ENCODE measurements around the gene OSBPL8.
"Not testable (repeated sequence)": the region's sequence is repeated elsewhere in the genome, so short reads cannot be mapped to it uniquely, and the experiment has no call there.

Gene OSBPL8

DNA sequence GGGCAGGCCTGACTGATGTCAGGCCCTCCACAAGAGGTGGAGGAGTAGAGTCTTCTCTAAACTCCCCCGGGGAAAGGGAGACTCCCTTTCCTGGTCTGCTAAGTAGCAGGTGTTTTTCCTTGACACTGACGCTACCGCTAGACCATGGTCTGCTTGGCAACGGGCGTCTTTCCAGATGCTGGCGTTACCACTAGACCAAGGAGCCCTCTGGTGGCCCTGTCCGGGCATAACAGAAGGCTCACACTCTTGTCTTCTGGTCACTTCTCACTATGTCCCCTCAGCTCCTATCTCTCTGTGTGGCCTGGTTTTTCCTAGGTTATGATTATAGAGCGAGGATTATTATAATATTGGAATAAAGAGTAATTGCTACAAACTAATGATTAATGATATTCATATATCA, 86.7 kb downstream of the OSBPL8 start:
- H3K9me3 Mint-ChIP-seq, H3K27ac Mint-ChIP-seq, H3K36me3 Mint-ChIP-seq, H3K27me3 Mint-ChIP-seq, H3K4me3 Mint-ChIP-seq: not testable (repeated sequence)
- H3K4me1 Mint-ChIP-seq, result peaks cover 31% of the 10 kb centered on the region

DNA sequence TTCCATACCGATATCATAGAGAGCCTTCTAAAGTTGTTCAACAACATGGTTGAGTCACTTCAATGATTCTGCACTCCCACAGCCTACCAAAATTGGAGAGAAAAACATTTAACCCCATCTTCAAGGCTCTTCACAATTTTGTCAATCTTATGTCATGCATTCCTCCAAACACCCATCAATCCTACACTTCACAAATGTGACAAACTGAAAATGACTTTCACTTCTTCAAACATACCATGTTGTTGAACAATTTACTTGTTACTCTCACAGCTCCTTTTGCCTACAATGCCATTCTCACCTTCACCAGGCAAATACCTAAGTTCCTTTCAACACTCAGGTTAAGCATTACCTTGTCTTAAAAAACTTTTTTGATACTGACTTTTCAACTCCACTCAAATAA, 88.0 kb downstream of the OSBPL8 start:
- no peak overlapping the region for H3K4me3 Mint-ChIP-seq
- no peaks in the 10 kb centered on the region for H3K27me3 Mint-ChIP-seq
- H3K27ac Mint-ChIP-seq, result no peak overlapping the region
- H3K36me3 Mint-ChIP-seq, result peaks cover 4% of the 10 kb centered on the region
- H3K4me1 Mint-ChIP-seq, result peaks cover 21% of the 10 kb centered on the region
- no peaks in the 10 kb centered on the region for H3K9me3 Mint-ChIP-seq

DNA sequence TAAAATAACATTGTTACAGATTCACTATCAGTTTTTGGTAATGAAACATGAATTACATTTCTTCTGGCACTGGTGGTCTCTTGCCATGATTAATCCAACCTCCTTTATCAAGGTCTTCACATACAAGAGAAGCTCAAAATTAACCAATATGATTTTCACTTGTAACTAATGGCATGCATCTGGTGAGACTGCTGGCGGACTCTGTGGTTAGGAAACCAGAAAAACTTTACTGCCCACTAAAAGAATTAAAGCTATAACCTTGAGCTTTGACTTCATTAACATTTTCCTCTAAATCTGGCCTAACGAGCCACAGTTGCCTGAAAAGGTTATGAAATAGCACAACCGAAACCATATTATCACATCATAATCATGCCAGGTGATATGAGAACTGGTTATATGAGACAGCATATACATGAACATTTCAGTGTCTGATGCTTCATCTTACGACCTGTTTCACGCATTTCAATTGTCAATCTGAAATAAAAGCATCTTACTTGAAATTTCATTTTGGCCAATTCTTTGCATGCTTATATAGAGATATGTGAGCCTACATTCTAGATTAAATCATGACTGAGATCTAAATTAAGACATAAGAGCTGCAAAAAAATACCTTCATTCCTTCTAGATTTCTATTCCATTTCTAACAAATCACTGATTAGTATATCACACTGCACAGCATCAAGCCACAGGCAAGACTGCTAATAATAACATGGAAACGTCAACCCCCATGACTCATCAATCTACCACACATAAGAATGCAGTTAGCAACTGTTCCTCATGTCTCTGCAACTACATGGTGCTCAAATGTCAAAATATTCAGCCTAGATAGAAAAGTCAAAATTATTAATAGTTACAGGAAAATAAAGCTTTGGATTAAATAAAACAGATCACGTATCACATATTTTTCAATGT, 89.3 kb downstream of the OSBPL8 start:
- H3K36me3 Mint-ChIP-seq, result peaks cover 2% of the 10 kb centered on the region
- H3K4me1 Mint-ChIP-seq, result peaks cover 11% of the 10 kb centered on the region
- H3K27ac Mint-ChIP-seq, result no peak overlapping the region
- H3K27me3 Mint-ChIP-seq, result no peaks in the 10 kb centered on the region
- no peak overlapping the region for H3K4me3 Mint-ChIP-seq
- H3K9me3 Mint-ChIP-seq, result no peaks in the 10 kb centered on the region

DNA sequence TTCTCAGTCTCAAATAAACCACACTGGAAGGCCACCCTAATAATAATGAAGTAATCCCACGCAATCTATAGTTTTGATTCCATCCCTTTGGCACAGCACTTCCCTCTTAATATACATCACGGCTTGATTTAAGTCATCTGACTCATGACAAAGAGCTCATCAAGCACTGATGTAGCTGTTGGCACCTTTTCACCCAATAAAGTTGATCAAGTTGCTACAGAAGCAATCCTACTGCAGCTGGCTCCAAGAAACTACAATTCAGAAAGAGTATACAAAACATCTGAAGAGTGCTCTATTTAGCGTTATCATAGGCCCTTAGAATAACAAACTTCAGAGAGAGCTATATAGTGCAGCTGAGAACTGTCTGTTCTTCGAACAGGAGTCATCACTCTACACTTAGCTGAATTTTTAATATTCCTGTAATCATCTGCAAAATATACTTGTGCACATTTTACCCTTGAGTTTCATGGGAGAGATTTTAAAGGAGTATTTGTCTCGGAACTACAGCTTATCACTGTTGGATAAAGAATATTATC, 94.9 kb downstream of the OSBPL8 start:
- no peaks in the 10 kb centered on the region for H3K27me3 Mint-ChIP-seq
- H3K4me1 Mint-ChIP-seq, result peaks cover 45% of the 10 kb centered on the region
- H3K27ac Mint-ChIP-seq, result no peak overlapping the region
- H3K36me3 Mint-ChIP-seq, result peaks cover 2% of the 10 kb centered on the region
- no peak overlapping the region for H3K4me3 Mint-ChIP-seq
- H3K9me3 Mint-ChIP-seq, result no peaks in the 10 kb centered on the region

DNA sequence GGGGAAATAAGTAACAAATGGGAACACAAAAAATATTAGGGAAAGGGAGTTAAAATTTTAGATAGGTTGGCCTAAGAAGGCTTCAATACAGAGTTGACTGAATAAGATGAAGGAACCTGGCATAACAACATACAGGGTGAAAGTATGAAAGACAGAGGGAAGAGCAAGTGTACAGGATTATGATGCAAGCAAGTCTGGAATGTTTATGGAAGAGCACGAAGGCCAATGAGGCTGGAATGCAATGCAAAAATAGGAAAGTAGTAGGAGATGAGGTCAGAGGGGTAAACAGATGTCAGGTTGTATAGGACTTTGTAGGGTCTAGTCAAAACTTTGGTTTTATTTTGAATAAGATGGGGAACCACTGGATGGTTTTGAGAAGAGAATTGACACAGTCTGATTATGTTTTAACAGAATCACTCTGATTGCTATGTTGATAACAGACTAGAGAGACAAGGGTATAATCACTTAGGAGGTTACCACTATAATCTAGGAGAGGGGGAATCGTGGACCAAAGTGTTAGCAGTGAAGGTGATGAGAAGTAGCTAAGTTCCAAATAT, 96.8 kb downstream of the OSBPL8 start:
- H3K36me3 Mint-ChIP-seq, result peaks cover 3% of the 10 kb centered on the region
- no peaks in the 10 kb centered on the region for H3K9me3 Mint-ChIP-seq
- no peak overlapping the region for H3K4me3 Mint-ChIP-seq
- peaks cover 54% of the 10 kb centered on the region for H3K4me1 Mint-ChIP-seq
- no peaks in the 10 kb centered on the region for H3K27me3 Mint-ChIP-seq
- peak overlapping the region; percentile 36 for H3K27ac Mint-ChIP-seq

DNA sequence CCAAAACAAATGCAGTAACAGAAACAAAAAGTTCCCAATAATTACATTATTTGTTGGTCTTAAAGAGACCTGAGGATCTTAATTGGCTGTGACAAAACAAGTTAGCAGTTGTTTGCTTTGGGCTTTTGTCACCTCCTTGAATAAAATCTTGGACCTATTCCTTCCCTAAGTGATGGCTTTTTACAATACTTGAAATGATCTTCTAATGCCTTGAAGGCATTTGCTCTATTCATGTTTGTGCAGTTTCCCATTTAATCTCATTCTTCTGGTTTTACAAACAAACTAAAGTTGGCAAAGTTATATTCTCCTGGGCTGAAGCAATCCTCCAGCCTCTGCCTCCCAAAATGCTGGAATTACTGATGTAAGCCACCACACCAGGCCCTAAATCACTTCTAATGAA, 98.8 kb downstream of the OSBPL8 start:
- H3K36me3 Mint-ChIP-seq, result peaks cover 2% of the 10 kb centered on the region
- H3K4me3 Mint-ChIP-seq, result no peak overlapping the region
- no peaks in the 10 kb centered on the region for H3K27me3 Mint-ChIP-seq
- no peak overlapping the region for H3K27ac Mint-ChIP-seq
- H3K9me3 Mint-ChIP-seq, result no peaks in the 10 kb centered on the region
- peaks cover 64% of the 10 kb centered on the region for H3K4me1 Mint-ChIP-seq

DNA sequence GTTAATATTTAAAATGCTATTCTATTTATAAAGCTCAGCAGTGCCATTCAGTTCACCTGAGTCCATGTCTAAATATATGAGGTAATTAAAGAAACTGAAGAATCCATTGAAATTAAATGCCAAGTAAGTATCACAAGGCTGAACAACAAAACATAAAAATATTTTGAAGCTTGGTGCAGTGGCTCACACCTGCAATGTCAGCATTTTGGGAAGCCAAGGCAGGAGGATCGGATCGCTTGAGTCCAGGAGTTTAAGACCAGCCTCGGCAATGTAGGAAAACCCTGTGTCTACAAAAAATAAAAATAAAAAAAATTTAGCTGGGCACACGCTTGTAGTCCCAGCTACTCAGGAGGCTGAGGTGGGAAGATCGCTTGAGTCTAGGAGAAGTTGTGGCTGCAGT, 101.8 kb downstream of the OSBPL8 start:
- peaks cover 57% of the 10 kb centered on the region for H3K4me1 Mint-ChIP-seq
- no peak overlapping the region for H3K27ac Mint-ChIP-seq
- no peaks in the 10 kb centered on the region for H3K9me3 Mint-ChIP-seq
- H3K27me3 Mint-ChIP-seq, result no peaks in the 10 kb centered on the region
- no peak overlapping the region for H3K4me3 Mint-ChIP-seq
- H3K36me3 Mint-ChIP-seq, result peaks cover 2% of the 10 kb centered on the region

DNA sequence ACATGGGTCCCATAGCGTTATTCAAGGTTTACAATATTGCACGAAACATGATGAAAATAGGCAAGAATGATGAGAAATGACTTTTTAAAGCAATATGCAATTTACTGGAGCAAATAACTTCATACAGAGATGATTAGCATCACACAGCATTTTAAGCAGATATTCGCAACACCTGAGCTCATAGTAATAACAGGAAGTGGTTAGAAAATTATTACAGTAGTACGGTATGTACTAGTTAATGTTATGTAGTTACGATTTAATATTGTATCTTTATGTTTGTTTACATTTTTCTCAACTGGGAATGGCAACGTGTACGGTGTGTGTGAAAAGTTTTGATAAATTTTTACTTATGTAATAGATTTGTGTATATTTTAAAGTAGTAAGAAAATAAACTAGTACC, 102.6 kb downstream of the OSBPL8 start:
- H3K4me1 Mint-ChIP-seq, result peaks cover 55% of the 10 kb centered on the region
- no peaks in the 10 kb centered on the region for H3K9me3 Mint-ChIP-seq
- H3K27ac Mint-ChIP-seq, result peak overlapping the region; percentile 8
- H3K36me3 Mint-ChIP-seq, result peaks cover 8% of the 10 kb centered on the region
- no peaks in the 10 kb centered on the region for H3K27me3 Mint-ChIP-seq
- H3K4me3 Mint-ChIP-seq, result no peak overlapping the region

DNA sequence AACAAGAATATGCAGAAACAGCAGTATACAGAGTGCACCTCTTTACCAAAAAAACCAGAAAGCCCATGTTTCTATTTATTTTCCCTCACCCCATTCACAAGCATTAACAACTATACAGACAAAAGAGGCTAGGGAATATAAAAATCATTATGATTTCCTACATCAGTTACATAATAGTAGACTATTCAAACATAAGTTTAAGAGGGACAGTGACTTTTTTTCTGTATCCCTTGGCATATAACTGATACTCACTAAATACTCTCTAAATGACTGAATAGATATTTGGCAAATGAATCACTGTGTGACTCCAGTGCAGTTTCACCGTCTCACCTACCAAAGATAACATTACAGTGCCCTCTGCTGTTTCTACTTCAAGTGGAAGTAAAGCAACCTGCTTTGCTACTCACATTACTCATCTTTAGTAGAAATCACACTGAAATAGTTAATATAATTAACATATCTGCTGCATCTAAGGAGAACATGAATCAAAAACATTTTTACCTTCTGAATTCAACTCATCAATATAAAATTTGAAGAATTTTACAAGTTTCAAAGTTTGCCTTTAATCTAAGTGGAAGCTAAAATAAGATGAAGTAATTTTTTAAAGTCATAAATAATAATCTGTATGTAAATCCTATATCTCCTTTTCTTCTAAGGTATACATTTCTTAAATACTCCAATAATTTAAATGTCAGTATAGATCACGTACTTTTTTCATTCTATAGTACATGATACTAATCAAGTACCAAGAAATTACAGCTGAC, 103.8 kb downstream of the OSBPL8 start:
- no peak overlapping the region for H3K27ac Mint-ChIP-seq

DNA sequence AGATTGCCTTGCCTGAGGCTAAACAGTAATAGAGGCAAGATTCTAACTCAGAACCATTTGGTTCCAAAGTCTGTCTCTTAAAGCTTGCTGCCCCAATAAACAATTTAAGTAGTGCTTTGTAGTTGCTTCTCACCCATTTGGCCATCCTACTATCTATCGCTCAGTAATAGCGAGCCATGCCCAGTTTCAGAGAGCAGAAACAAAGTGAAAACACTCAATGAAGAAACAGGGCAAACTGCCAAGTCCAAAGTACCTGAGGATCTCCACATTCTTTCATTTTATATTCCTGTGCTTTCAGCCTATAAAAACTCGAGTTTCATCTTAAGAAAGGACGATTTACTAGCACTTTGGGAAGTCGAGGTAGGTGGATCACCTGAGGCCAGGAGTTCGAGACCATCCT, 108.0 kb downstream of the OSBPL8 start:
- no peak overlapping the region for H3K4me3 Mint-ChIP-seq
- no peaks in the 10 kb centered on the region for H3K27me3 Mint-ChIP-seq
- no peak overlapping the region for H3K27ac Mint-ChIP-seq
- peaks cover 26% of the 10 kb centered on the region for H3K36me3 Mint-ChIP-seq
- H3K9me3 Mint-ChIP-seq, result no peaks in the 10 kb centered on the region
- H3K4me1 Mint-ChIP-seq, result peaks cover 41% of the 10 kb centered on the region

More for the DNA sequence above, 103.8 kb downstream of the OSBPL8 start:
- H3K9me3 Mint-ChIP-seq, result no peaks in the 10 kb centered on the region
- H3K27me3 Mint-ChIP-seq, result no peaks in the 10 kb centered on the region
- H3K36me3 Mint-ChIP-seq, result peaks cover 13% of the 10 kb centered on the region
- H3K4me3 Mint-ChIP-seq, result peak overlapping the region; percentile 3
- peaks cover 46% of the 10 kb centered on the region for H3K4me1 Mint-ChIP-seq

DNA sequence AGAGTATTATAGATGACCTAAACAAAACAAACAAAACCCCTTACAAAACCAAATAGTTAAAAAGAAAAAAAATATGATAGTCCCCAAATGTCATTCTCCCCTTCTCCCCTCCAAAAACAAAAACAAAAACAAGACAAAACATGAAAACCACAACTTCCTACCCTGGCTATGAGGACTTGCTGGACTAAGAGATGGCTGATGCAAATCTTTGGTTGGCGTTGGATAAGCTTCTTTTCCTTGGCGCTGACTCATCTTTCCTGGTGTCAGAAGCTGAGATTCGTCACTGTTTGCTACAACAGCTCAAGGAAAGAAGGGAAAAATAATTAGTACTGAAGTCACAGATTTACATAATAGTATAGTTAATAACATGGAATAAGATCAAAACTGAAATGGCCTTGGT, 108.9 kb downstream of the OSBPL8 start:
- no peak overlapping the region for H3K27ac Mint-ChIP-seq
- peaks cover 43% of the 10 kb centered on the region for H3K4me1 Mint-ChIP-seq
- no peaks in the 10 kb centered on the region for H3K9me3 Mint-ChIP-seq
- peaks cover 26% of the 10 kb centered on the region for H3K36me3 Mint-ChIP-seq
- H3K27me3 Mint-ChIP-seq, result no peaks in the 10 kb centered on the region
- H3K4me3 Mint-ChIP-seq, result no peak overlapping the region

DNA sequence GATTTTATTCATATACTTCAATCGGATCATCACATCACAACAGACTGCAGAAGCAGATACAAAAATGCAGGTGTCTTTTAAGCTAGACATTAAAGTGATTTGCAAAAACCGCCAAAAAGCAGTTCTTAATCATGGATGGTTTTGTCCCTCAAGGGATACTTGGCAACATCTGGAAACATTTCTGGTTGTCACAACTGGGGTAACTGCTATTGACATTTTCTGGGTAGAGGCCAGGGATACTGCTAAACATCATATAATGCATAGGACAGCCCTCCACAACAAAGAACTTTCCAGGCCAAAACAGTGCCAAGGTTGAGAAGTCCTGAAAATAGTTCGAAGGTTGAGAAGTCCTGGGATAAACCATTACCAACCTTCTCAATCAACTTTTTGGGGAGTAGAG, 109.6 kb downstream of the OSBPL8 start:
- H3K4me3 Mint-ChIP-seq, result no peak overlapping the region
- peaks cover 26% of the 10 kb centered on the region for H3K36me3 Mint-ChIP-seq
- H3K27me3 Mint-ChIP-seq, result no peaks in the 10 kb centered on the region
- peak overlapping the region; percentile 23 for H3K27ac Mint-ChIP-seq
- H3K9me3 Mint-ChIP-seq, result no peaks in the 10 kb centered on the region
- H3K4me1 Mint-ChIP-seq, result peaks cover 44% of the 10 kb centered on the region

DNA sequence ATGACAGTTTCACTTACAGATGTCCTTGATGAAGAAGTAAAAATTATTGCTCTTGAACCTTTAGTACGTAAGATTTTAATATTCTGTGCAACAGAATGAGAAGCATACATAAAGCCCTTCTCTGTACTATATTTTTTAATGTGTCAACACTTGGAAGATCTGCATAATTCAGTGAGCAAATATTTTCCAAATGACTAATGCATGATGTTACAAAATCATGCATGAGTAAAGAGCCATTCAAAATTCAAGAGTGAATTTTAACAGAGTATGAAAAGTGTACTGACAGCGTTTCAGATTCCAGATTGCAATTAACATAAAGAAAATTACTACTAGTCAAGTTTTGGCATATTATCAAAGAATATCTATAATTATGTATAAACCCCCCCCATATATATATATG, 110.0 kb downstream of the OSBPL8 start:
- peaks cover 26% of the 10 kb centered on the region for H3K36me3 Mint-ChIP-seq
- H3K27ac Mint-ChIP-seq, result peak overlapping the region; percentile 23
- H3K27me3 Mint-ChIP-seq, result no peaks in the 10 kb centered on the region
- H3K4me1 Mint-ChIP-seq, result peaks cover 47% of the 10 kb centered on the region
- H3K9me3 Mint-ChIP-seq, result no peaks in the 10 kb centered on the region
- H3K4me3 Mint-ChIP-seq, result no peak overlapping the region

DNA sequence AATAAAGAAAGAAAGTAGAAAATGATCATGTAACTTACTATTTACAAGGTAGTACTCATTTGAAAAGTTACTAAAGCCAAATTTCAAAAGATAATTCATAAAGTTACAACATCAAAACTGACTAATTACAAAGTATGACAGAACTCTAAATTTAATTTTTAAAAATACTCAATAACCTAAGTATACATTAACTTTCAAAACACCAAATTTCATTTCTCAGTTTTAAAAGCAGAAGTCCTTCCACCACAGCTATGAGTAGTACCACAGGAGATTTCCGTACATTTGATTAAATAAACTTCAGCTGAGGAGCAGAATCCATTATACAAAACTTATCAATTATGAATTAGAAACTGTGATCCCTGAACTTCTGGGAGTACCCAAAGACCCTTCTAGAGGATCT, 110.6 kb downstream of the OSBPL8 start:
- peaks cover 26% of the 10 kb centered on the region for H3K36me3 Mint-ChIP-seq
- no peaks in the 10 kb centered on the region for H3K9me3 Mint-ChIP-seq
- H3K4me1 Mint-ChIP-seq, result peaks cover 52% of the 10 kb centered on the region
- no peak overlapping the region for H3K4me3 Mint-ChIP-seq
- H3K27ac Mint-ChIP-seq, result peak overlapping the region; percentile 12
- no peaks in the 10 kb centered on the region for H3K27me3 Mint-ChIP-seq

DNA sequence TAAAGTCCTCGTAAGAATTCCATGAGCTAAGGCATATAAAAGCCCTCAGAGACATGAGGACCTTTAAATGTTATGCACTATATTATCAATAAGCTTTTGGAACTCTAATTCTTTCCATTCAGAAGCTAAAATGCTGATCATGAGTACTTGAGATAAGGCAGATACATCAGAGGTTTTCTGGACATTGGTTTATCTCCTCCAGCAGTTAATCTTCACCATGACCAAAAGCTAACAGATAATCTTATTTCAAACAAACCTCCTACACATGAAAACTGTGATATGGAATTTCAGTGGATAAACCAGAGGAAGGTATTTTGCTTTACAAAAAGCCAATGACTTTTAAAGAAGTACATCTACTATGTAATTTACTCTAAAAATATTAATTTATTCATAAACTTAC, 113.5 kb downstream of the OSBPL8 start:
- Mint-ChIP-seq H3K4me1 (peaks cover 62% of the 10 kb centered on the region), H3K9me3 (no peaks in the 10 kb centered on the region), H3K27ac (no peak overlapping the region), H3K27me3 (no peaks in the 10 kb centered on the region), H3K4me3 (no peak overlapping the region), H3K36me3 (peaks cover 16% of the 10 kb centered on the region)

DNA sequence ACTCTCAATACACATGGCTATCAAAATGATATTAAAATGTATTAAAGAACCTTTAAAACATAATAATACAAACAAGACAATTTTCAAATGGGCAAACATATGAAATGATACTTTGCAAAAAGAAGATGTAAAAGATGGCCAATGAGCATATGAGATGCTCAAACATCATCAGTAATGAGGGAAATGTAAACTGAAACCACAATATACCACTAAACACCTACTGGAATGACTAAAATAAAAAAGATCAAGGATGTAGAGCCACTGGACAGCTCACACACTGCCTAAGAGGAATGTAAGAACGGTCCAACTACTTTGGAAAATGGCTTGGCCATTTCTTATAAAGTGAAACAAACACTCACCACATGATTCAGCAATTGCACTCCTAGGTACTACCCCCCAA, 114.1 kb downstream of the OSBPL8 start:
- Mint-ChIP-seq H3K27me3 (no peaks in the 10 kb centered on the region), H3K36me3 (peaks cover 18% of the 10 kb centered on the region), H3K27ac (no peak overlapping the region), H3K9me3 (no peaks in the 10 kb centered on the region), H3K4me1 (peaks cover 63% of the 10 kb centered on the region), H3K4me3 (peak overlapping the region; percentile 23)

All from activated naive CD4-positive, alpha-beta T cell treated with anti-CD3 and anti-CD28 coated beads, Interleukin-2, amount 50 U/mL, for 24 hours (primary cell).